Caco-2 (cell line): ENCODE results near the gene VSX2. TPM values are rescaled to one million over a fixed set of nuclear protein-coding genes. Genes with fewer than 3 reads are reported as not detected.
"Not testable (repeated sequence)": the region's sequence is repeated elsewhere in the genome, so short reads cannot be mapped to it uniquely, and the experiment has no call there.

Source experiments
- BruUV-seq: library from RNA; stranded (reverse); fragments of 400-500 nt; replicated peaks from 2 replicates; lab custom pipeline; 2021; lab: Mats Ljungman, UMichigan
- CTCF ChIA-PET: fragments of 300-600 bp; sonication (Branson Sonifier 250); formaldehyde crosslinking; loops from one replicate; lab custom pipeline; 2022; ENCODE audit warnings: antibody characterized with exemption; lab: Charles Lee
- POLR2A ChIA-PET: fragments of 300-600 bp; sonication (Branson Sonifier 250); formaldehyde crosslinking; loops from one replicate; lab custom pipeline; 2022; ENCODE audit warnings: antibody characterized with exemption; lab: Charles Lee
- DNase-seq, 2 experiments: peaks; one replicate each; pipeline versions ENCODE4 v3.0.0 to v3.0.0-alpha.2; 2020 to 2022
- H3K27me3 ChIP-seq: replicated peaks from 2 replicates; pipeline ENCODE4 v1.6.0; 2011; ENCODE audit warnings: low read length; ENCODE audit not compliant: control insufficient read depth, insufficient read depth
- H3K36me3 ChIP-seq: 2 replicates; pipeline ENCODE4 v1.5.1; 2011; ENCODE audit warnings: low read length; ENCODE audit not compliant: control insufficient read depth, insufficient read depth
- H3K4me1 ChIP-seq: fragments of 250-450 bp; sonication (Bioruptor Pico); 2 replicates; pipeline ENCODE4 v1.5.1; 2020; ENCODE audit warnings: mild to moderate bottlenecking
- H3K4me3 ChIP-seq: 2 replicates; pipeline ENCODE4 v1.5.1; 2011; ENCODE audit warnings: low read depth, mild to moderate bottlenecking, control low read depth, low read length
- H3K9me3 ChIP-seq: fragments of 250-450 bp; sonication (Bioruptor Pico); 2 replicates; pipeline ENCODE4 v1.5.1; 2020; ENCODE audit warnings: mild to moderate bottlenecking, moderate library complexity
- H3K27ac Mint-ChIP-seq: one replicate; pipeline ENCODE4 v1.8.0; 2022; ENCODE audit warnings: mixed read lengths; ENCODE audit not compliant: unreplicated experiment
- H3K27me3 Mint-ChIP-seq: one replicate; pipeline ENCODE4 v1.8.0; 2022; ENCODE audit warnings: mixed read lengths; ENCODE audit not compliant: insufficient read depth, unreplicated experiment
- H3K36me3 Mint-ChIP-seq: one replicate; pipeline ENCODE4 v1.8.0; 2022; ENCODE audit warnings: mild to moderate bottlenecking, mixed read lengths; ENCODE audit not compliant: insufficient read depth, unreplicated experiment
- H3K4me1 Mint-ChIP-seq: one replicate; pipeline ENCODE4 v1.8.0; 2022; ENCODE audit warnings: low read depth, mixed read lengths; ENCODE audit not compliant: unreplicated experiment
- H3K4me3 Mint-ChIP-seq: one replicate; pipeline ENCODE4 v1.8.0; 2022; ENCODE audit warnings: mild to moderate bottlenecking, moderate library complexity, mixed read lengths; ENCODE audit not compliant: unreplicated experiment
- H3K9me3 Mint-ChIP-seq: one replicate; pipeline ENCODE4 v1.8.0; 2022; ENCODE audit warnings: mixed read lengths; ENCODE audit not compliant: unreplicated experiment
- intact Hi-C: fragments of 100-400 bp; cut with micrococcal nuclease; formaldehyde crosslinking; loops from one replicate; pipeline ENCODE4 v1.10.0; 2022; ENCODE audit not compliant: unreplicated experiment
- total RNA-seq: library from RNA; stranded (reverse); gene quantifications from 2 replicates; pipeline ENCODE4 v1.2.3, GENCODE V29; 2022
- TF ChIP-seq, protein P1 (sequence below), 2 experiments: fragments of 200-600 bp in 1 of 2; IDR thresholded peaks; 1 replicate in 1 of 2; 2 replicates in 1 of 2; pipeline versions ENCODE4 v1.5.1 to v1.8.0; 2011 to 2022; ENCODE audit warnings: antibody characterized with exemption in 1 of 2, control low read depth in 1 of 2, inconsistent platforms in 1 of 2, low read depth in 1 of 2, low read length in 1 of 2, mild to moderate bottlenecking in 1 of 2, moderate library complexity in 1 of 2; ENCODE audit not compliant: insufficient read depth in 1 of 2, severe bottlenecking in 1 of 2, unreplicated experiment in 1 of 2

The VSX2 gene
- total RNA-seq, 1 experiment from 2014 or later, result not detected

DNA sequence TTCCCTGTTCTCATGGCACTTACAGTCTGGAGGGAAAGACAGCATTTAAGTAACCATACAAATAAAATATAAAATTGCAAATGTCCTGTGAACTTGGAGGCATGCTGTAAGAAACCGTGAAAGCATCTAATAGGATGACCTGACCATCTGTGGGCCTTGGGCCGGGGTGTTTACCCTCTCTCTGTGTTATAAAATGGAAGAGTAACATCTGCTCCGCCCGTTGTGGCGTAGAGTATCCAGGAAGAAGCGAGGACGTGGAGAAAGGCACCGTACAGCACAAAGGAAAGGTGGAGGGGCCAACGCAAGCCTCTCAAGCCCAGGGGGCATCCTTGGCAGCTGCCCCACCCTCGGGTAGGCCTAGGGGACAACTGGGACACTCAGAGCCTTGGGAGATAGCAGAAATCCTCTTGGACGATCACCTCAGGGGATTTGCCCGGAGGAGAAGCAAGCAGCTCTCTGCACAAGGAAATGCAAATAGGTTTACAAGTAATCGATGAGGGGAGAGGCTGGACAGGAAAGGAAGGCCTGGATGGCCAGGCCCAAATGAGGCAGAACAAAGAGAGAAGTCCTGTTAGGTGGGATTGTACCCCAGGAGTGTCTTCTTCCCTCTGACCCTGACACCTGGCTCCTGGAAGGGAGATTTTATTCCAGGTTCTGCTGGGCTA lies 26.2 kb downstream of the VSX2 start:
- intact Hi-C loops, result no loop called here
- no peaks in the 10 kb centered on the region for H3K4me1 ChIP-seq
- no TSS peak for BruUV-seq
- no peaks in the 10 kb centered on the region for H3K9me3 ChIP-seq
- ChIA-PET POLR2A (no interaction called here), CTCF (no interaction called here)
- H3K27me3 Mint-ChIP-seq, result peaks cover 3% of the 10 kb centered on the region
- no peaks in the 10 kb centered on the region for H3K9me3 Mint-ChIP-seq
- TF ChIP-seq, protein P1, sequence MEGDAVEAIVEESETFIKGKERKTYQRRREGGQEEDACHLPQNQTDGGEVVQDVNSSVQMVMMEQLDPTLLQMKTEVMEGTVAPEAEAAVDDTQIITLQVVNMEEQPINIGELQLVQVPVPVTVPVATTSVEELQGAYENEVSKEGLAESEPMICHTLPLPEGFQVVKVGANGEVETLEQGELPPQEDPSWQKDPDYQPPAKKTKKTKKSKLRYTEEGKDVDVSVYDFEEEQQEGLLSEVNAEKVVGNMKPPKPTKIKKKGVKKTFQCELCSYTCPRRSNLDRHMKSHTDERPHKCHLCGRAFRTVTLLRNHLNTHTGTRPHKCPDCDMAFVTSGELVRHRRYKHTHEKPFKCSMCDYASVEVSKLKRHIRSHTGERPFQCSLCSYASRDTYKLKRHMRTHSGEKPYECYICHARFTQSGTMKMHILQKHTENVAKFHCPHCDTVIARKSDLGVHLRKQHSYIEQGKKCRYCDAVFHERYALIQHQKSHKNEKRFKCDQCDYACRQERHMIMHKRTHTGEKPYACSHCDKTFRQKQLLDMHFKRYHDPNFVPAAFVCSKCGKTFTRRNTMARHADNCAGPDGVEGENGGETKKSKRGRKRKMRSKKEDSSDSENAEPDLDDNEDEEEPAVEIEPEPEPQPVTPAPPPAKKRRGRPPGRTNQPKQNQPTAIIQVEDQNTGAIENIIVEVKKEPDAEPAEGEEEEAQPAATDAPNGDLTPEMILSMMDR (IDR thresholded peaks at IDR 0.05; ENCODE audit: insufficient read depth in 1 of 2, low read depth in 1 of 2, low read length in 1 of 2, severe bottlenecking in 1 of 2, unreplicated experiment in 1 of 2), result no peak
- no peaks in the 10 kb centered on the region for H3K4me1 Mint-ChIP-seq
- H3K27me3 ChIP-seq, result no peaks in the 10 kb centered on the region
- no peak overlapping the region for H3K27ac Mint-ChIP-seq
- no peaks in the 10 kb centered on the region for H3K36me3 Mint-ChIP-seq
- no peak overlapping the region for H3K4me3 Mint-ChIP-seq
- H3K4me3 ChIP-seq, result no peak overlapping the region
- no peak for DNase-seq
- H3K36me3 ChIP-seq, result no peaks in the 10 kb centered on the region

DNA sequence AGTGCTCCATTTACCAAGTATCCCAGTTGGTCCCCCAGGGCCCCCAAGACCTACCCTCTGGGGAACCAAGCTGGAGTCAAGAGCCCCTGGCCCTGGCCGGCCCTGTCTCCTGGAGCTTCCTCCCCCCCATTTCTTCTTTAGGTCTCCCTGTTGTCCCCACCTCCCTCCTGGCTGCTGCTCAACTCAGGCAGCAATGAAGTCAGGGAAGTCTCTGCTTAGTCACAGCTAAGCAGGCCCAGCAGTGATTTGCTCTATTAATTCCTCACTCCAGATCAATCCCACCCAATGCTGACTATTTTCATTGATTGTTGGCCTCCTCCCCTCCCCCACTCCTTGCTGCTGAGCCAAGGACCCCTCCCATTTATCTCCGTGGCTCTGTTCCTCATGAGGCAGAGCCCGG lies 28.3 kb downstream of the VSX2 start:
- Histone ChIP-seq H3K27me3 (no peaks in the 10 kb centered on the region), H3K9me3 (no peaks in the 10 kb centered on the region), H3K4me1 (no peaks in the 10 kb centered on the region), H3K4me3 (no peak overlapping the region), H3K36me3 (no peaks in the 10 kb centered on the region)
- H3K9me3 Mint-ChIP-seq, result no peaks in the 10 kb centered on the region
- no peak for DNase-seq
- H3K4me1 Mint-ChIP-seq, result no peaks in the 10 kb centered on the region
- H3K36me3 Mint-ChIP-seq, result no peaks in the 10 kb centered on the region
- TF ChIP-seq, protein P1 (IDR thresholded peaks at IDR 0.05; ENCODE audit: insufficient read depth in 1 of 2, low read depth in 1 of 2, low read length in 1 of 2, severe bottlenecking in 1 of 2, unreplicated experiment in 1 of 2), result no peak
- ChIA-PET CTCF (interaction anchor here (0.6 to 0.7 kb wide), 2 partner anchors 48 to 777 kb away, joined by 3 read pairs; partner anchors contain the start of gene RIOX1), POLR2A (no interaction called here)
- no peak overlapping the region for H3K4me3 Mint-ChIP-seq
- H3K27me3 Mint-ChIP-seq, result peaks cover 3% of the 10 kb centered on the region
- no peak overlapping the region for H3K27ac Mint-ChIP-seq
- BruUV-seq, result no TSS peak
- intact Hi-C loops, result no loop called here

DNA sequence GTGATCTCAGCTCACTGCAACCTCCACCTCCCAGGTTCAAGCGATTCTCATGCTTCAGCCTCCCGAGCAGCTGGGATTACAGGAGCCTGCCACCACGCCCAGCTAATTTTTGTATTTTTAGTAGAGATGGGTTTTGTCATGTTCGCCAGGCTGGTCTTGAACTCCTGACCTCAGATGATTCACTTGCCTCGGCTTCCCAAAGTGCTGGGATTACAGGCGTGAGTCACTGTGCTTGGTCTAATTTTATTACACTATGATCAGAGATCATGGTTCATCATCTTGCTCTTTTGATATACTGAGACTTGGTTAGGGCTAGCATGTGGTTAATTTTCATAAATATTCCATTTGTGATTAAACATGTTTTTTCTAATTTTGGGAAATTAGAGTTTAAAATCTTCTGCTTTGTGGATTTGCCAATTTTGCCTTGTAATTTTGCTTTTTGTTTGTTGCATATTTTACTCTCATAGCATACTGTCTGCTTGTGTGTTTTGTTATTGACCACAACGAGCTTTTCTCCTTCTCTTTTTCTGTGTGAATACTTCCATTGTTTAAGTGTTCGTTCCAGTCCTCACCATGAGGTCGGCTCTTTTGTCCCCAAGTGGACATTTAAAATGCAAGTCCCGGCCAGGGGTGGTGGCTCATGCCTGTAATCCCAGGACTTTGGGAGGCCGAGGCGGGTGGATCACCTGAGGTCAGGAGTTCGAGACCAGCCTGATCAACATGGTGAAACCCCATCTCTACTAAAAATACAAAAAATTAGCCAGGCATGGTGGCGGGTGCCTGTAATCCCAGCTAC lies 31.3 kb downstream of the VSX2 start:
- H3K4me1 Mint-ChIP-seq, intact Hi-C loops, DNase-seq, H3K27me3 ChIP-seq, H3K4me1 ChIP-seq, H3K4me3 Mint-ChIP-seq, H3K36me3 ChIP-seq, BruUV-seq, H3K4me3 ChIP-seq, H3K27me3 Mint-ChIP-seq, H3K36me3 Mint-ChIP-seq, POLR2A ChIA-PET, H3K9me3 ChIP-seq, H3K9me3 Mint-ChIP-seq, H3K27ac Mint-ChIP-seq: not testable (repeated sequence)
- CTCF ChIA-PET, result interaction anchor here (0.6 to 0.7 kb wide), 2 partner anchors 8 to 344 kb away, joined by 4 read pairs; no protein-coding TSS in a partner anchor
